ENCODE measurements around the gene IL15RA.
"Not testable (repeated sequence)": the region's sequence is repeated elsewhere in the genome, so short reads cannot be mapped to it uniquely, and the experiment has no call there.

The IL15RA gene

DNA sequence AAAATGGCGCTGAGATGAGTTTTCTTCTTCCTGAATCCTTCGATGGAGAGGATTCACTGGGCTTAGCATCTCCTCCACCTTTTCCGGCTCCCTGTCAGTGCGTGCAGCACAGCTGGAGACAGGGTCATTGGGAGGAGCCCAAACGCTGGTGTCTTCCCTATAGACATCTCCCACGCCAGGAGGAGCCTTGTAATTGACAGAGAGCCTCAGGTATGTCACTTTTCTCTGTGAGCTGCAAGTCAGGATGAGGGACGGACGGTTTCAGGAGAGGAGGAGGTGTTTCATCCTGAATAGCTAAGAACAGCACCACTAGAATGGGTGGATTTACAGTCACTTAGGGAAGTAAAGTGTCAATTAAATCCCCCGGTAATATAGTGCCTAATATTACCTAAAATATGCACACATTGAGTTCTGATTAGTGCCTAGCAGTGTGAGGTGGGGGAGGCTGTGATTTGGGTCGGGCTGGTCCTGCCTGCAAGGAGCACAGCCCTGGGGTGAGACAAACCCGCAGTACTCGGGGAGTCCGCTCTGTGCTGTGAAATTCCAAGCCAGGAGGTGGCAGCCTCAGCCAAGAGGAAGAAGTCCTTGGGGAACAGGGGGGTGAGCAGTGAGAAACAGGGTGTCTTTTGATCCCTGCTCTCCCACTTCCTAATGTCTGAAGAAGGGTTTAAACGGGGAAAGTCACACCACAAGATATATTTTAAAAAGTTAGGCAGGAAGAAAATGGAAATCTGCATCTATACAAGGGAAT, 28.2 kb downstream of the IL15RA start:
- DNase-seq: no peak

DNA sequence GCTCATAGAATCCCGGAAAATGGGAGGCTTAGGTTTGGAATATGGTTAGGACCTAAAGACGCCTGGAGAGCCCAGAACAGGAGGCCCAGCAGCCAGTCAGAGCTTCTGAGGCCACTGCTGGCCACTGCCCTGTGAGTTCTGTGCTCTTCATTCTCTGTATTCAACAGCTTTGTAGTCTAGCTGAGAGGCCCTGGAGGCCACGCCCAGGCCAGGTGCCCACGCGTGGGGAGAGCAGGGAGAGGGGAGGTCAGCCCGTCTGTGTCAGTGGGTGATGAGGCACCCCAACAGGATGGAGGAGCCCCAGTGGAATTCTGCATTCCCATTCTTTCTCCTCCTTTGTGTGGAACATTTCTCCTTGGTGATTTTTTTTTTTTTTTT, 29.1 kb downstream of the IL15RA start:
- no peak for DNase-seq

- DNase-seq: no peak
These were observed 29.7 kb downstream of the IL15RA start for GRCh38 chr10:5947471-5948207.

DNA sequence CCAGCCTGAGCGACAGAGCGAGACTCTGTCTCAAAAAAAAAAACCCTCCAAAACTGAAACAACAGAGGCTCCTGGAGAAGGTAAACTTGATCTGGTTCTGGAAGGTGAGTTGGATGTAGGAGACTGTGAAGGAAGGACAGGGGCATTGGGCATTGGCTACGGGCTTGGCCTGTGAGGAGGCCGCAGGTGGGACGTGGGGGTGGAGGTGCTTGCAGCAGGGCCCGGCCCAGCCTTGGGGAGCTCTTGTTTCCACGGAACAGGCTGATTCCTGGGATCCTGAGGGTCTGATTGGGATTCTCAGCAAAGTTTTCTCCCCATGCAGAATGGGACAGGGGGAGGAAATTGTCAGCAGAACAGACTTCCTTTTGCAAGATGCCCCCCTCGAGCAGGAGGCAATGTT, 30.6 kb downstream of the IL15RA start:
- DNase-seq: no peak

- not testable (repeated sequence) for DNase-seq
These were observed 30.9 kb downstream of the IL15RA start for GRCh38 chr10:5946419-5946775.

DNA sequence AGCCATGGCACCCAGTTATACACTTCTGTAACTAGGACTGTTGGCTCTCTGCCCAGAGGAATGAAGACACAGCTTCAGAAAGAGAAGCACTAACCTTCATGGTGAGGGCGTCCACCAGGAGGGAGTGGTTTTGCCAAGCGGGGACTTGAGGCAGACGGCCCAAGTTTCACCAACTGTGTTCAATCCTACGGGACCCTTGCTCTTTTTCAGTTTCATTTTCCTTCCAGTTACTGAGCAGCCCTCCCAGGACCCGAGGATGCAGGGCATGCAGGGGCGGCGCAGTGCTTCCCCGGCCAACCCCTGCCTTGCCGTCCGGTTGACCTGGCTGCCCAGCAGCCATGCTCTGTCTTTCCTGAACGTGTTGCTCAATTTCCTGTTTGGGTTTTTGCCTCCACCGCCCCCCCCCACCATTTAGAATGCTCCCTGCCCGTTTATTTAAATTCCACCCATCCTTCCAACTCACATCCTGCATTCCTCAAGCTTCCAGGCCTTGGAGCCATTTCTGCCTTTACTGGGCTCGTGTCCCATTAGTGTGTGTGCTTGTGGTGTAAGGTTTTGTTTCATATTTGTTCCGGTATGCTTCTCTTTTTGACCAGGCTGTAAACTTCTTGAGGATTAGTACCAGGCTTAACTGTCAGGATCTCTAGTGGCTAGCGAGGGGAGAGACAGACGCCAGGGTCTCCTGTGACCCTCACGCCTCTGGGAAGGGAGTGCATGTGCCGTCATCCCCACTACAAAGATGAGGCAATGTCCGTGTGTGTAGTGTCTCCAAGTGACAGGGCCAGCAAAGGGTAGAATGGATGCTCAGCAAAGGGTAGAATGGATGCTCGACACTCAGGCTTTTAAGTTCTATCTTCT, 31.6 kb downstream of the IL15RA start:
- DNase-seq: no peak

- DNase-seq: no peak
These were observed 32.2 kb downstream of the IL15RA start for GRCh38 chr10:5945190-5945509.

DNA sequence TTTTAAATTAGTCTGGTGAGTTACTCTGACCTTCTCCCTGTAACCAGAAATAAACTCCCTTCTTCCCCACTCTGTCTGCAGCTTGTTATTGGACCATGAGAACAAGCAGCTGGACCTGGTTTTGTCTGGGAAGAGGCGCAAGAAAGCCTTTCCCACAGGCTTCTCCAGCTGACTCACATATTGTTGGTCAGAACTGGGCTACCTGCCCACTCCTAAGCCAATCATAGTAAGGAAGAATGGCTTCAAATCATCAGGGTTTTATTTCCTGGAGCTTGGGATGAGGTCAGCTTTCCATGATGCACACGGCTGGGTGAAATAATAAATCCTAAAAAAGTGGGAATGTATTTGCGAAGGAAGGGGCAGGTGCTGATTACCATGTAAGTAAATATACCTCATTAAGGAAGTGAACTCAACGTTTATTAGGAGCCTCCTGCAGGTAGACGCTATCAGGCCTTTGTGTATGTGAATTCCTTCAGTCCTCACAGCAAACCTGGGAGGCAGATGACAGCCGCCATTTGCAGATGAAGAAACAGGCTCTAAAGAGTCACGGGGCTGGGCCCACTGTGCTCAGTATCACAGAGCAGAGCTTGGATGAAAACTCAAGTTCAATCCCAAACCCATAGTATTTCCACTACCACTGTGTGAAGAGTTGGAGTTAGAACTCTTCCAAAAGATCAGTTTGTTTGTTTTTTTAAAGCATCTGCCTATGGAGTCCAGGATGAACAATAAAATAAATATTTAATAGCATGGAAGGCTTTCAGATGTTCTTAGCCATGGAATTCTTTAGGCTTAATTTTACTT, 32.8 kb downstream of the IL15RA start:
- DNase-seq: no peak

DNA sequence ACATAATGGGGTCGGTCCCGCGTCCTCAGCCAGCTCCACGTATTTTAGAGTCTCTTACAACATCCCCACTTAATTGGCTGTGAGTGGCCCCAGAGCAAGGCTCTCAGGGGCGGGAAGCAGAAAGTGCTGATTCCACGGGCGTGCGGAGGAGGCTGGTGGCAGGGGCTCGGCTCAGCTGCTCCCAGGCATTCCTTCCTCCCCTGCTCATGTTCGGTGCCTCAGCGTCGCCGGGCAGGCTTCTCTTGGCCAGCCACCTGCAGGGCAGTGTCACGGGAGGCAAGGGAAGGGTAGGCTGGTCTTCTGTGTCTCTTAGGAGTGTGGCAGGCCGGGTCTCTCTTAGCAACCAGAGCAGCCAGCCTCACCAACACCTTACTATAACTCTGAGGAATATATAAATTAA, 33.8 kb downstream of the IL15RA start:
- DNase-seq: no peak

GRCh38 chr10:5942474-5942873, 34.9 kb downstream of the IL15RA start:
- DNase-seq: no peak

- DNase-seq: no peak
These were observed 35.3 kb downstream of the IL15RA start for GRCh38 chr10:5942001-5942400.

DNA sequence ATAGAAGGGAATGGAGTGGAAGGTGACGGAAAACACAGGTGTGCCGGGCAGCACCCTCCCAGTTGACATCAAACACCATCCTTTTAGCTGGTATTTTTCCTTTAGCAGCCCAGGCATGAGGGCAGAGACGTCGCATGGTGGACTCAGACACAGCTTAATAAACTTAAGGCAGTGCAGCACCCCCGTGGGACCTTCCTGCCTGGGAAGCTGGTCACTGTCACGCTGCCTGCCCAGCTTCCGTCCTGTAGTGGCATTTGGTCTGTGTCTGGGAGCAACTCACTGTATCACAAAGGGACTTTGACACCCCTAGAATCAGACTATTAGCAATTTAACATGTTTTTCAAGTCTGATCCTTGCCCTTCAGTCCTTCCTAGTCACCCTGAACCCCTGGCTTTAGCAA, 35.8 kb downstream of the IL15RA start:
- no peak for DNase-seq

GRCh38 chr10:5940807-5941218, 36.5 kb downstream of the IL15RA start:
- no peak for DNase-seq

DNA sequence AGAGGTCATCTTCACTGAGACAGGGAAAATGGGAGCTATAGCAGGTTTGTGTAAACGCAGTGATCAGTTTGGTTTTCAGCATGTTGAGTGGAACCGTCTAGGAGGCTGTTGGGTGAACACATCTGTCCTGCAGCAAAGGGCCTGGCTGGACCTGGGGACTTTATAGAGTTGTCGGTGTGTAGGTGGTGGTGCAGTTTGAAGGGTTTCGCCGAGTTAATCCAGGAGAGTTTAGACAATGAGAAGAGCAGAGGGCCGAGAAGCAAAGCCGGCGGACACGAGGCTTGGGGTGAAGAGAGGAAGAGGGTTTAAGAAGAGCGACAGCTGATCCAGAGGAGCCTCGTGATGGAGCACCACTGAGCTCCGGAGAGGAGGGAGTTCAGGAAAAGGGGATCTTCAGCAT, 39.1 kb downstream of the IL15RA start:
- DNase-seq: no peak

GRCh38 chr10:5937016-5937415, 40.3 kb downstream of the IL15RA start:
- no peak for DNase-seq

DNA sequence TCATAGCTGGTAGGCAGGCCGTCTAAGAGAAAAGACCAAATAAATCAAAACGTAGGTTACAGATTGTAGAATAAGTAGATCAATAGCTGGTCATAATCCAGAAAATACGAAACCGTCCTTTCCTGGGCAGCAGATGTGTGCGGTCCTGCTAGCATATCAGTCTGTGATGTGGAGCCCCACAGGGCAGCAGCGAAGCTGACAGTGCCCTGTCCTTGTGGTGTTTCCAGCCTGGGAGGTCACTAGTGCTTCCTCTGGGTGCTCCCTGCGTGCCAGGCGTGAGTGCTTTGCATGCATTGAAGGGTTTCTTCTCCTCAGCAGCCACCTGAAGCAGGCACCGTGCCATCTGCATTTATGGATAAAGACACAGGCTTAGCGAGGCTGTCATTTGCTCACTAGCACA, 41.7 kb downstream of the IL15RA start:
- DNase-seq: no peak

- DNase-seq: no peak
These were observed 43.3 kb downstream of the IL15RA start for GRCh38 chr10:5933909-5934546.

GRCh38 chr10:5932345-5932744, 45.0 kb downstream of the IL15RA start:
- no peak for DNase-seq

DNA sequence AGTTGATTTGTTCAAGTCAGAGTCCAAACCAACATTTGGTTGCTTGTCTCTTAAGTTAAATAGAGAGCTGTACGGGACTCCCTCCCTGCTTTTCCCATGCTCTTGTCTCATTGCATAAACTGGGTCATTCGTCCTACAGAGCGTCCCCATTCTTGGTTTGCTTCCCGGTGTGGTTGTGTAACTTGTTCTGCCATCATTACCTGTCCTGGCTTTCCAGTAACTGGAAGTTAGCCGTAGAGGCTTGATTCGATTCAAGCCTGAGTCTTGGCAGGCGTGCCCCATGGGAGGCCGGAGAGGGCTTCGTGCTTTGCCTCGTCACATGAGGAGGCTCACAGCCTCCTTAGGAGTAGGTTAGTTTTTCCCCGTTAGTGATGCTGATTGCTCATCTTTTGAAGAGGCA, 47.1 kb downstream of the IL15RA start:
- DNase-seq: no peak

GRCh38 chr10:5929442-5929841, 47.9 kb downstream of the IL15RA start:
- no peak for DNase-seq

DNA sequence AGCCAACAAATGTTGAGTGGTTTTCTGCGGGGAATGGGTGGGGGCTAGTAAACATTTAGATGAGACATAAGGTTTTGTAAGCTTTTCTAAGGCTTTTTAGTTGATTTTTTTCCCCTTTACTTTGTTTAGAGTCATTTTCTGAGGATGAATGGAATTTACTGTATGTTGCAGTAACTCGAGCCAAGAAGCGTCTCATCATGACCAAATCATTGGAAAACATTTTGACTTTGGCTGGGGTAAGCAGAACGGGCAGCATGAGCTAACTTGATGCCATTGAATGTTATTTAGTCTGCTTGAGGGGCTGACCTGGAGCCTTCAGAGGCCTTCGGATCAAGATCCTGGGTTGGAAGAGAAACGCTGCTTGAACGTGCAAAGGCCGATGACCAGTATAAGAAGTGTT, 50.0 kb downstream of the IL15RA start:
- DNase-seq: no peak

DNA sequence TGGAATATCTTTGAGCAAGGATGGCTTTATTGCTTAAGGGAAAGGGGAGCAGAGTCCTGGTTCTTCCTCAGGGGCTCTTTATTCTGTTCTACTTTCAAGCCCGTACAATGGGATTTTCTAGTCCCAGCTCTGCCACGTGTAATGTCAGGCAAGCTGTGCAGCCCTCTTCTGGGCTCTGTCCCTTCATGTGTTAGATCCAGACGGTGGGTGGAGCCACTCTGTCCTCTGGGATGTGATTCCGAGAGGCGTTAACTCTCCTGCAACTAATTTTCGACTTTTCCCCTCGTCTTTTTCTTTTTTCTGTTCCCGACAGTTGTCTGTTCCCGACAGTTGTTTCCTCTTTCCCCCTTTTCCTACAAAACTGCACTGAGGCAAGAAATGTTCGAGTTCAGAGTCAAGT, 52.5 kb downstream of the IL15RA start:
- DNase-seq: no peak

- no peak for DNase-seq
These were observed 55.6 kb downstream of the IL15RA start for GRCh38 chr10:5921746-5922145.

All from activated CD4-positive, alpha-beta T cell treated with anti-CD3 and anti-CD28 coated beads for 1 hour (primary cell).